Measurements from ENCODE around the gene ERC2.
"Not testable (repeated sequence)": the region's sequence is repeated elsewhere in the genome, so short reads cannot be mapped to it uniquely, and the experiment has no call there.

ERC2 gene

GRCh38 chr3:56268616-56269383 lies 199.5 kb downstream of the ERC2 start:
- DNase-seq (ENCODE audit: extremely low read depth, low read depth) = no peak
- TF ChIP-seq CTCF (IDR thresholded peaks at IDR 0.05; ENCODE audit: low read depth, low read length, missing control alignments) = no peak
- H3K4me3 ChIP-seq (replicated peaks; ENCODE audit: low read depth, low read length) = no peak overlapping the region

GRCh38 chr3:56261852-56262251 lies 206.4 kb downstream of the ERC2 start:
- not testable (repeated sequence) for DNase-seq (ENCODE audit: extremely low read depth, low read depth); H3K4me3 ChIP-seq (replicated peaks; ENCODE audit: low read depth, low read length)

GRCh38 chr3:56260262-56260661 lies 208.0 kb downstream of the ERC2 start:
- no peak overlapping the region for H3K4me3 ChIP-seq (replicated peaks; ENCODE audit: low read depth, low read length)
- no peak for TF ChIP-seq CTCF (IDR thresholded peaks at IDR 0.05; ENCODE audit: low read depth, low read length, missing control alignments)
- DNase-seq (ENCODE audit: extremely low read depth, low read depth) = no peak

GRCh38 chr3:56257826-56258225 lies 210.4 kb downstream of the ERC2 start:
- TF ChIP-seq CTCF (IDR thresholded peaks at IDR 0.05; ENCODE audit: low read depth, low read length, missing control alignments) = no peak

GRCh38 chr3:56254835-56255234 lies 213.4 kb downstream of the ERC2 start:
- H3K4me3 ChIP-seq (replicated peaks; ENCODE audit: low read depth, low read length) = no peak overlapping the region
- DNase-seq (ENCODE audit: extremely low read depth, low read depth) = no peak
- peak; percentile 31 for TF ChIP-seq CTCF (IDR thresholded peaks at IDR 0.05; ENCODE audit: low read depth, low read length, missing control alignments)

More at GRCh38 chr3:56257826-56258225, 210.4 kb downstream of the ERC2 start:
- no peak for DNase-seq (ENCODE audit: extremely low read depth, low read depth)
- H3K4me3 ChIP-seq (replicated peaks; ENCODE audit: low read depth, low read length) = no peak overlapping the region

GRCh38 chr3:56253941-56254665 lies 214.2 kb downstream of the ERC2 start:
- DNase-seq (ENCODE audit: extremely low read depth, low read depth) = no peak
- no peak overlapping the region for H3K4me3 ChIP-seq (replicated peaks; ENCODE audit: low read depth, low read length)
- no peak for TF ChIP-seq CTCF (IDR thresholded peaks at IDR 0.05; ENCODE audit: low read depth, low read length, missing control alignments)

- no peak overlapping the region for H3K4me3 ChIP-seq (replicated peaks; ENCODE audit: low read depth, low read length)
- DNase-seq (ENCODE audit: extremely low read depth, low read depth) = peak; percentile 59
- peak; percentile 68 for TF ChIP-seq CTCF (IDR thresholded peaks at IDR 0.05; ENCODE audit: low read depth, low read length, missing control alignments)
Observed at GRCh38 chr3:56251343-56251945, 216.8 kb downstream of the ERC2 start.
